Central memory CD4-positive, alpha-beta T cell (primary cell): ENCODE measurements around the gene TMEM63A.
"Not testable (repeated sequence)": the region's sequence is repeated elsewhere in the genome, so short reads cannot be mapped to it uniquely, and the experiment has no call there.

Experiments
- DNase-seq: peaks from one replicate; pipeline ENCODE4 v3.0.0; 2022

The TMEM63A gene

DNA sequence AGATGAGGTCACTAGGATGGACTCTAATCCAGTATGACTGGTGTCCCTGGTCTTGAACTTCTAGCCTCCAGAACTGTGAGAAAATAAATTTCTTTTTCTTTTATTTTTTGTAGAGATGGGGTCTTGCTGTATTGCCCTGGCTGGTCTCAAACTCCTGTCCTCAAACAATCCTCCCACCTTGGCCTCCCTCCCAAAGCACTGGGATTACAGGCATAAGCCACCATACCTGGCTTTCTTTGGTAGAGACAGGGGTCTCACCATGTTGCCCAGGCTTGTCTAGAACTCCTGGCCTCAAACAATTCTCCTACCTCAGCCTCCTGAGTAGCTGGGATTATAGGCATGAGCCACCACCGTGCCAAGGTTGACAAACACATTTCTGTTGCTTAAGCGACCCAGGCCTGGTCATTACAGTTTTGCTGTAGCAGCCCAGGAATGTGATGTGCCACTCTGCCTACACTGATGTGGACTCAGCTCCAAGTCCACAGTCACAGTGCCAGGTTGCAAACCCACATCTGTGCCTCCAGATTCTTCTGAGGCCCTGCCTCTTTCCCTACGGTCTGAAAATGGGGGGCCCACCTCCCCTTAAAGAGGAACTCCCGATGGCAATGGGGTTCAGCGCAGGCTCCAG lies 25.9 kb upstream of the TMEM63A start:
- DNase-seq: no peak

DNA sequence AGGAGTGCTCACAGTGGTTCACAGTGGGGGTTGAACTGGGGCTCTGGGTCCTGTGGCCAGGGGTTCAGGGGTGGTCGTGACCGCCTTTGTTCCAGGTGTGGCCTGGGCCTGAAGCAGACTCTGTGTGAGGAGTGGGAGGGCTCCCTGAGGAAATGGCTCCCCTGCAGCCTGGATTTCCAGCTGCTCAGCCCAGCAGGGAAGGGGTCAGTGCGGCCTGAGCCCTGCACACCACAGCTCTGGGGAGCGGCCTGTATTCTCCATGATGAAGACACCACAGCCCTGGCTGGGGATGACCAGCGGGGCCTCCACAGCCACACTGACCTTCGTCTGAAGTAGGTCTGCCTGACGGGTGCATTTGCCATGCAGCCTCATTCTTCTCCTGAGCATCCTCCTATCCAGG lies 25.2 kb upstream of the TMEM63A start:
- DNase-seq: no peak

DNA sequence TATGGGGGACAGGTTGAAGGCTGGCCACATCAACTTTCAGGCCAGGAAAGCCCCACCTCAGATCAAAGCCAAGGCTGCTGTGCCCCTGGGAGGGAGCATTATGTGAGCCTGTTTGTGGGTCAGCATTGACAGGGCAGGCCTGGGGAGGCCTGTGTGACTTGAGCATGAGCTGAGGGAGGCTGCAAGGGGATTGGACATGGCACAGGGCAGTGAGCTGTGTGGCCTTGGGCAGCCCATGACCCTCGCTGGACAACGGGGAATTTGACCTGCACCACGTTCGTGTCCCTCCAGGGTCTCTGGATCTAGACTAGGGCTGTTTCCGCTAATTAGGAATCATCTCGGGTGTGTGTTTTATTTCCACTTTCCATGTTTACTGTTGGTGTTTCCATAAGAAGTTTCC lies 24.3 kb upstream of the TMEM63A start:
- DNase-seq: no peak

DNA sequence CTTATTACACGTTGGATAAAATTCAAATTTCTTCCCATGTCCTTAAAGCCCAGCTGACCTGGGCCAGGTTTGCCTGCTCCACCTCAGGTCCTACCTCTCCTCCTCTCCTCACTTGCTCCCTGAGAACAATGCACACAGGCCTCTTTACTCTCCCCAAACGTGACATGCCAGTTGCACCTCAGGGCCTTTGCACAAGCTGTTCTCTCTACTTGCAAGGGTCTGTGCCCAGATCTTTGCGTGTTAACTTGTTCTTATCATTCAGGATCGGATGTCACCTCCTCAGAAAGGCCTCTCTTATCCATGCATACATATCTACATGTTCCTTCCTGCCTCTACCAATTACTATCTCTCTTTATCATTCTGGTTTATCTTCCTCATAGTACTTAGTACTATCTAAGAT lies 21.4 kb upstream of the TMEM63A start:
- no peak for DNase-seq

DNA sequence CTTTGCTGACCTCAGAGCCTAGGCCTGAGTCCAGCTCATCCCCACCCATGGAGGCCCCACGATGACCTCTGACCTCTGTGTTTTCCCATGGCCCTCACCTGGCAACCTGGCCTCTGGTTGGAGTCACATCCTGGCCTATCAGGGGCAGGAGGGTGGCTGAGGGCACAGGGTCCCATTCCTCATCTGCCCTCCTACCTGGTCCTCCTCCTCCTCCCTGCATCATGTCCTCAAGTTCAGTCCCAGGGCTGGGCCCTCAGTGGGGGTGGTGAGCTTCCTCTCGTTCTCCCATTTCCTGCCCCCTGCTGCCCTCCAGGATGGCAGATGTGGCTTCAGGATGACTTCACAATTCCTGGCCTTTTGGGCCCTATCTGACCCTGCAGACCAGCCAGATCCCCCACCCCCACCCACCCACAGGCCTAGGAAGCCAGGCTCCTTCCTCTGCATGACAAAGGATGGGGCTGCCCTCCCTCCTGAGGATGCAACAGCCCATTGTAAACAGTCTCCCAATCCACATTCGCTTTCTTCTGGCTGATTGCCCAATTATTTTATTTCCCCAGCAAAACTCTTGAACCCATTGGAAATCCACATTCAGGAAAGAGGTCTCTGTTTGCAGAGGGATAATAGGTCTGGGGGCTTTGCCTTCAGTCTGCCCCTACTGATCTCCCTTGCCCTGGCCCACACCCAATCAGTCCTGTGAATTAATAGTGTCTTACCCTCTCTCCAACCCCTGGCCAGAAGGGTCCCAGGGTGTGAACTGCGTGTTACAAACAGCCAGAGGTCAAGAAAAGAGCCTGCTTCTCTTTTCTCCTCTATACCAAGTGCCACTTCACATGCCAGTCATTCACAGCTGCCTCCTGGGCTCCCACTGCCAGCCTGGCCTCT lies 17.1 kb upstream of the TMEM63A start:
- no peak for DNase-seq

DNA sequence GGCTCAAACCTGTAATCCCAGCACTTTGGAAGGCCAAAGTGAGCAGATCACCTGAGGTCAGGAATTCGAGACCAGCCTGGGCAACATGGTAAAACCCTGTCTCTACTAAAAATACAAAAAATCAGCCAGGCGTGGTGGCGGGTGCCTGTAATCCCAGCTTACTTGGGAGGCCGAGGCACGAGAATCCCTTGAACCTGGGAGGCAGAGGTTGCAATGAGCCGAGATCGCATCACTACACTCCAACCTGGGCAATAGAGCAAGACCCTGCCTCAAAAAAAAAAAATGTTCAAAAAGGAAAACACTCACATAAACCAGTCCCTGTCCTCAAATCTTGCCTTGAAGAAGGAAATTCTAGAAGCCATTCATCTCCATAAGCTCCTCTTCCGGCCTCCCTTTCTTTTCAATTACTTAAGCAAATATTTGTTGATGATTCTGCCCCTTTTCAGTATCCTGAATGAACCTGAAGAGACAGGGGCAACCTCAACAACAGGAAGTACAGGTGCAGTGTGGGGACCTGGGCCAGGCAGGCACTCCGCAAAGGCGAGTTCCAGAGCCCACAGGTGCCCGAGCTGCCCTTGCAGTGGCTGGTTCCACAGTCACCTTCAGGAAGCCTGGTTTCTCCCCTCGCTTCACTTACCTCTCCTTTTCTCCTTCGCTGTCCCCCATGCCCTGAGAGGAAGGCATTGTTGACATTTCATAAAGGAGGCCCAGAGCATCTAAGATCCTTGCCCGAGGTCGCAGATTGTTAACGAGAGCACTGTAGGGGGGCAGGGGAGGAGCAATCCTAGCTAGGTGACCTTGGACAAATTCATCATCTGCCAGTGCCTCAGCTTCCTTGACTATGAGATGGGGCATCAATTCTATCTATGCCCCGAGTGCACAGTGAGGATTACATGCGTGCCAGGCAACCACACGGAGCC lies 15.7 kb upstream of the TMEM63A start:
- DNase-seq: peak; percentile 58

DNA sequence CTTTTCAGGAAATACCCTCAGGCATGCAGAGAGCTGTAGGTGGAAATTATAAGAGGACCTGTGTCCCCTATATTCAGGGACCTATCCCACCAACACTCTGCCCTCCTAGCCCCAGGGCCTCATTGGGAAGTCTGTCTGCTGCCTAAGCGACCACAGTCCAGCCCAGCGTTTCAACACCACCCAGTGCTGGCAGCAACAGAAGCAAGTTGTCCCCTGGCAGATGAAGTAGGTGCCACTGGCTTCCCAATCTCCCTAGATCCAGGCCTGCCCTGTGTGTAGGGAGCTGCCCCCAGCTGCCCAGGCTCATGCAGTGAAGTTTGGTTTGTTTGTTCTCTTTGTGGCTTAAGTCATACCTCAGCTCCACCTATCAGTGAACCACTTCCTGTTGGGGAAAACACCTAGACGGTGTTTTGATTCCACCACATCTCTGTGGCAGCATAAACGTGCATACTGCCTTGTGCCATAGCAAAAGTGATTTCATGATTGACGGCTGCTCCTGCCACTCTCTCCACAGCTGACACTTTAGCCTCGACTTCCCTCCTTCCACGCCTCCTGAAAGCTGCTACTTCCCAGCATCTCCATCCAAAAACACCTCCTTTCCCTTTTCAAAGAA lies 14.9 kb upstream of the TMEM63A start:
- peak; percentile 91 for DNase-seq

DNA sequence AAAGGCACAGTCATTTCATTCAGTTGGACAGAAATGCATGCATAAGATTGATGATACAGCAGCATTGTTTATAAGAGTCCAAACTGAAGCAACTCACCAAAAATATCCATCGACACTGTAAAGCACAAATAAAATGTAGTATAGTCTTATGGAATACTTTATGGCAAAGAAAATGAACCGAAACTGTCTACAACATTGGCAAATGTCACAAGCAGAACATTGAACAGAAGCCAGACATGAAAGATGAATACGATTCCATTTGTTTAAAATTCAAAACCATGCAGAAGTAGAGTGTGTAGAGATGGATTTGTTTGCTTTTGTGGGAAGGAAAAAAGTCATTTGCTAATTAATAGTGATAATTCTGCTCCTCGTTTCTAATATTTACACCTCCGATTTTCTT lies 14.3 kb upstream of the TMEM63A start:
- DNase-seq: no peak

DNA sequence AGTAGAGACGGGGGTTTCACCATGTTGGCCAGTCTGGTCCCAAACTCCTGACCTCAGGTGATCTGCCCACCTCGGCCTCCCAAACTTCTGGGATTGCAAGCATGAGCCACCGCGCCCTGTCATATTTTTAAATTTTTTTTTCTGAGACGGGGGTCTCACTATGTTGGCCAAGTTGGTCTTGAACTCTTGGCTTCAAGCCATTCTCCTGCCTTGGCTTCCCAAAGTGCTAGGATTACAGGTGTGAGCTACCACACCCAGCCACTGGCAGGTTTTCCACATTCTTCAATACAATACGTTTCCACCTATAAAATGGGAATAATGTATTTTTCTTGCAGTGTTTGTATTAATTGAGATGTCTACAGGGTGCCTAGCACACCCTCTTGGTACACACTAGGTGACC lies 10.1 kb upstream of the TMEM63A start:
- DNase-seq: no peak

DNA sequence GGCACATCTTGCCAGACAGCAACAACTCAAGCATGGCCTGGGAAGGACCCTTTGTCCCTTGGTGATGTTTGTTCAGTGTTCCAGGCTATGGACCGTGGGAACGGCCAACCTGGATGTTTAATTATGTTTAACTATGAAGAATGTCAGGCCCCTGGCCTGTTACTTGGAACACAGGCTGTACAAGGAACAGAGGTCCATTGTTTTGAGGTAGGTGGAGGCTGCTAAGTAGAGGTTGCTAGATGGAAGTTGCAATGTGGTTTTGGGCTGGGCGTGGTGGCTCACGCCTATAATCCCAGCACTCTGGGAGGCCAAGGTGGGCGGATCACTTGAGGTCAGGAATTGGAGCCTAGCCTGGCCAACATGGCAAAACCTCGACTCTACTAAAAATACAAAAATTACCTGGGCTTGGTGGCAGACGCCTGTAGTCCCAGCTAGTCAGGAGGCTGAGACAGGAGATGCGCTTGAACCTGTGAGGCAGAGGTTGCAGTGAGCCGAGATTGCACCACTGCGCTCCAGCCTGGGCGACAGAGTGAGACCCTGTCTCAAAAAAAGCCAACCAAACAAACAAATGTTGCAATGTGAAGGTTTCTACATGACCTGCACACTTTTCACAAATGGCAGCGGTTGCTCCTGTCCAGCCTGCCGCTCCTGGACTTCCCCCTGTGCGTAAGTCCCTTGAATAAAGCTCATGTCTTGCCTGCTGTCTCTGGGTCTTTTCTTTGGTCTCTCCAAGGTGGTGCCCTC lies 9.2 kb upstream of the TMEM63A start:
- no peak for DNase-seq

DNA sequence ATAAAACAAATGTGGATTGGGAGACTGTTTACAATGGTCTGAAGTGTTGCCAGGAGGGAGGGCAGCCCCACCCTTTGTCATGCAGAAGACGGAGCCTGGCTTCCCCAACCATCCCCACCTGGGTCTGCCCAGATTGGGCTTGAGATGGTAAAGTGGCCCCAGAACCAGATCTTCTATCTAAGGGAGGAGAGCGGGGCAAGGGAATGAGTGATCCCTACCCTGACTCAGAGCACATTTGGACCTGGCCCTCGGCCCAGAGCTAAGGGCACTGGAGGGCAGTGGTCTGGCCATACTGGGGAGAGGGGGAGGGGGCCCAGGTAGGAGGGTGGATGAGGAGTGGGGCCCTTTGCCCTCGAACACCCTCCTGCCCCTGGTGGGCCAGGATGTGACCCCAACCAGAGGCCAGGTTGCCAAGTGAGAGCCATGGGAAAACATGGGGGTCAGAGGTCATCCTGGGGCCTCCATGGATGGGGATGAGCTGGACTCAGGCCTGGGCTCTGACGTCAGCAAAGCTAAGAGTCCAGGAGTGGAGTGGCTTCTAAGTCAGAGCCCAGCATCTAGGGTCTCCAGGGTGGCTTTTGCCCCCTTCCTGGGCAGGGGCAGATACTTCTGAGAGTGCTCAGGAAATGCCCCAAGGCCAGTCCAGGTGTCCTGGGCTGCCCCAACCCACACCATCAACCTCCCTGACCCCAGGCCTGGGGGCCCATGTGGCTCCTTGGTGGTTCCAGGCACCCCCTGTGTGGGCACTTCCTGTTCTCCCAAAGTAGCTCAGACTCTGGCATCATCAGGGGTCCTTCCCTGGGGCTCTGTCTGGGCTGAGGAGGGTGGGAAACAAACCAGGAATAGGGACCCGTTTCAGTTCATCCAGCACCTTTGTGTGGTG lies 8.4 kb upstream of the TMEM63A start:
- no peak for DNase-seq

DNA sequence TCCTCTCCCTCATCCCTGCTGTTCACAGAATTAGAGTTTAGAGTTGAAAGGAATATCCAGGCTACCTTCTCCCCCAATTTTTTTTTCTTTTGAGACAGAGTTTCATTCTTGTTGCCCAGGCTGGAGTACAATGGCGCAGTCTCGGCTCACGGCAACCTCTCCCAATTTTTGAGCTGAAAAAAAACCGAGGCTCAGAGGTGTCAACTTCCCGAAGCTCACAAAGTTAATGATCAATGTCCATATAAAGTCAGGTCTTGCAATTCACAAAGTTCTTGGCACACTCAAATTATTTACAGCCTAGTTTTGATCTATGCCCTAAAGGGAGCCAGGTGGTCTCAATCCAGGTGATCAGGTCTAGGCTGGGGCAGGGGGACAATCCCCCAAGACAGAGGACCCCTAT lies 7.6 kb upstream of the TMEM63A start:
- DNase-seq: no peak

DNA sequence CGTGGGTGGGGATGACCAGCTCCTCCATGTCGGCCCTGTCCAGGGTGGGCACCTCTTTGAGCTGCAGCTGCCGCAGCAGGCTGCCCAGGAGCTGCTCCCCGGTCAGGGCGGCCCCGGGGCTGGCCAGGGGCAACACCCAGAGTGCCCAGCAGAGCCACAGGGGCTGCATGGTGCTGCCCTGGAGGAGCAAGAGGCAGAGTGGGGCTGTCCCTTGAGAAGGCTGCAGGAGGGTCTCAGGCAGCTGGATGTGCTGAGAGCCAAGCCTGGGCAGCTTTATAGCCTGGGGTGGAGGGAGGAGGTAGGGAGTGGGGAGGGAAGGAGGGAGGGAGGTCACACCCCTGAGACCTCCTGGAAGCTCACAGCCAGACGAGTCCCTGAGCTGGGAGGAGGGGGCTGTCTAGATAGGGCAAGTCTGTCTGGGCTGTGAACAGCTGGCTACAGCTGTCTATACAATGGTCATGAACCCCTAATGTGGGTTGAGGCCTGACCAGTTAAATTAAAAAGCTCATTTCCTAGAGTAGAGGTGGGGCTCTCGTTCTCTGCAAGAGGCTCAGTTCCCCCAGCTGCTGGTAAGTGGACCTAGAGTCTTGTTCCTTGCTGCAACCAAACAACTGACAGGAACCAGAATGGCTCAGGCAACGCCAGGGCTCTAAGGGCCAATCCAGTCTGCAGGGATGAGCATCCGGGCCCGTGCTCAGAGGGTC lies 6.9 kb upstream of the TMEM63A start, which contains the start of gene LEFTY1:
TSS of gene LEFTY1 (minus strand) at position 249 of the 704 bp plus-strand sequence. CDS start at position 169, 80 bp downstream.
- DNase-seq: no peak

DNA sequence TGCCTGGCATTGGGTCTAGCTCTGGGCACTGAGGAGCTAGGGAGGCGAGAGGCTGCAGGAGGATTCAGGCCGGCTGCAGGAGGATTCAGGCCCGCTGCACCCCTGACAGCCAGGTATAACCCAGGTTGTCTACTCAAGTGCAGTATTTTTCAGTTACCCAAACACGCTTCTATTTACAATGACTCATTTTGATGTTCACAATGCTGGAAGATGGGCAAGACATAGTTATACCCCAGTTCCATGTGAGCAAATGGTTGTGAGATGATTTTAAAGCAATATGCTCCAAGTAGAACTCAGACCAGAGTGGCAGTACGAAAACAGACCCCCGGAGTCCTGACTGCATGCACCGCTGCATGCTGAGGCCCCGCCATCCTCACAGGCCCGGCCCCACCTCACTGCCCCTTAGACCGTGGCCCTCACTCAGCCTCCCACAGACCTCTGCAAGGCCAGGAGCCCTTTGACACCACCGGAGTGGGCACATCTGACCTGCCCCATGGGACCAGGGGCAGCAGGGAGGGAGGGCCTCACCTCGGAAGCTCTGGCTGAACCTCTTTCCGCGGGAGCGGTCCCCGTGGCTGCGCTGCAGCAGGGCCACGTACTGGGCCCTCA lies 6.2 kb upstream of the TMEM63A start:
- DNase-seq: no peak

DNA sequence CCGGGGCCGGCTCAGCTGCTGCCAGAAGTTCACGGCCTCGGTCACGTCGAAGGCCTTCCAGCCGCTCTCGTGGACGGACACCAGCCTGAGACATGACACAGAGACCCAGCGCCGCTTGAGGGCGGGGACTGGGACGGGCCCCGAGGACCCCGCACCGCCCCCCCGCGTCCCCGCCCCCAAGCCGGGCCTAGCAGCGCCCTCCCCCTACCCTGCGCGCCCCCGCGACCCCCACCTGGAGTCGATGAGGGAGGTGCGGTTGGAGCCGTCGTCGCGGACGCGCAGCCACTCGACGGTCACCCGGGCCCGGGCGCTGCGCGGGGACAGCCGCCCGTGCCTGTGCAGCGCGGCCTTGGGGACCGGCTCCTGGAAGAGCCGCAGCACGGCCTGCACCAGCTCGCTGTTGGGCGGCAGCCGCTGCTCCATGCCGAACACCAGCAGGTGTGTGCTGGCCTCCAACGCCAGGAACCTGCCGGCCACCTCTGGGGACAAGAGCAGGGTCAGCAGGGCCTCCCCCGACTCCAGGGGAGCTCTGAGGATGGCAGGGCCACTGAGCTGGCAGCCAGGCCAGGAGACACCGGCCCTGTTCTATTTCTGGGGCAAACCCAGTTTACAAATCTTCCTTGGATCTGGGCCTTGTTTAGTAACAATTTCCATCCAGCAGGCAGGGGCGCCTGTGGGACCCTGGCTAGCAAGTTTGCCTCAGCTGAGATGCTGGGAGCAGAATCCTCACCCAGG lies 5.5 kb upstream of the TMEM63A start:
- DNase-seq: not testable (repeated sequence)

DNA sequence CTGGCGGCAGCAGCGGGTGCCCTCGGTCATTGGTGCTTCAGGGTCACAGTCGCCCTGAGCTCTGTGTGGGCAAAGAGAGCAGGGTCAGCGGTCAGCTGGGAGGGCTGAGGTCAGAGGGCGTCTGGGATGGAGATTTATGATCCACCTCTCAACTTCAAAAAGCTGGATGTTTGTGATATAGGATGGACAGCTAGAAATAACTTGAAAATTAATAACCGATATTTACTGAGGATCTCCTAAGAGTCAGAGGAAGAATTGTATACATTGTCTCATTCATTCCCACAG lies 4.8 kb upstream of the TMEM63A start:
- DNase-seq: no peak

DNA sequence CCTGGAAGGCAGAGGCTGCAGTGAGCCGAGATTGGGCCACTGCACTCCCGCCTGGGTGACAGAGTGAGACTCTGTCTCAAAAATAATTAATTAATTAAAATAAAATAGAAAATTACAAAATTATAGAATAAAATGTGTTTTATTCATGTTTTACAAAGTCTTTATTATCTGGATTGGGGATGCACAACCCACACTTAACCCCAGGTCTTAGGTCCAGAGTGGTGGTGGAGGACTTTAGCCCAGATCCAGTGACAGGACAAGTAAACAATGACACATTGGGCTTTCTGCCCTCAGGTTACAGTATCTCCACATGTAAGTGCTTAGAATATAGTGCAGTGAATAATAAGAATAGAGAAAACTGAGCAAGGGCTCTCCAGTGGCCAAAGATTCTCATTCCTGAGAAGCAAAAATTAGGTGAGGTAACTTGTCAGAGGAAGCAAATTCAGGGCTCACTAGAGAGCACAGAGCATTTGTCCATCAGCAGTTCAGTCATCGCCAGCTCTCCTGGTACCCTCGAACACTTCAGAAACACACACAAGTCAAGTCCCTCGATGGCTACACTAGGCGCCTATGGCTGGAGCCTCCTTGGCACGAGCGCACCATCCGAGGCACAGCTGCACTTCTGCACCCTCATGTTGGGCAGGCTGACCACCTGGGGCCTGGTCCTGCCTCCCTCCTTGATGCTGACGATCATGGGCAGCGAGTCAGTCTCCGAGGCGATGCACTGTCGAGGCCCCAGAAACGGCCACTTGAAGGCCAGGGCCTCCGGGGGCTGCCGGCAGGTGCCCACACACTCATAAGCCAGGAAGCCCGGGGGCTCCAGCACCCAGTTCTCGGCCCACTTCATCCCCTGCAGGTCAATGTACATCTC lies 4.2 kb upstream of the TMEM63A start:
- no peak for DNase-seq

DNA sequence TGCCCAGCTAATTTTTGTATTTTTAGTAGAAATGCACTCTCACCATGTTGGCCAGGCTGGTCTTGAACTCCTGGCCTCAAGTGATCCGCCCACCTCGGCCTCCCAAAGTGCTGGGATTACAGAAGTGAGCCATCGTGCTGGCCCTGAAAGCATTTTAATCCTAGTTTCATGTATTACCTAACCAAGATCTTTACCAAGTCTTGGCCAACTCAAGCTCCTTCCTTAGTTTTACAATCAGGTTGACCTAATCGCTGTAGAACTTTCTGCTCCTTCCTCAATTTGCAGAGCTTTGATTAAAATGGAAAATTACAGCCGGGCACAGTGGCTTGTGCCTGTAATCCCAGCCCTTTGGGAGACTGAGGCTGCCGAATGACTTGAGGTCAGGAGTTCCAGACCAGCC lies 3.2 kb upstream of the TMEM63A start:
- DNase-seq: no peak
